Adrenal gland (tissue), 12 donors: ENCODE data around the gene ANP32E. TPM values are rescaled to one million over a fixed set of nuclear protein-coding genes. Genes with fewer than 3 reads are reported as not detected.

Experiments
- DNase-seq, 7 donors: peaks; one replicate each; pipeline ENCODE4 v3.0.0-alpha.2; 2019 to 2020
- H3K27ac ChIP-seq, 5 donors: fragments of 200-600 bp; sonication (generic) in 4 of 5; 1 replicate in 3 of 5; 2 replicates in 2 of 5; pipeline versions ENCODE4 v1.5.1 to v1.8.0; 2016 to 2020; ENCODE audit warnings: mild to moderate bottlenecking in 1 of 5
- H3K27me3 ChIP-seq: fragments of 200-600 bp; 2 replicates; pipeline ENCODE4 v1.8.0; 2021
- H3K36me3 ChIP-seq, 2 donors: fragments of 200-600 bp; replicated peaks in 1 of 2; 1 replicate in 1 of 2; 2 replicates in 1 of 2; pipeline versions ENCODE4 v1.5.1 to v1.8.0; 2018 to 2022
- H3K4me1 ChIP-seq, 2 donors: fragments of 200-600 bp; replicated peaks in 1 of 2; 1 replicate in 1 of 2; 2 replicates in 1 of 2; pipeline versions ENCODE4 v1.5.1 to v1.8.0; 2018 to 2021
- H3K4me3 ChIP-seq, 4 donors: fragments of 200-600 bp; sonication (generic) in 3 of 4; one replicate each; pipeline ENCODE4 v1.5.1; 2016 to 2018
- H3K9me3 ChIP-seq, 3 donors: fragments of 200-600 bp; sonication (generic) in 1 of 3; replicated peaks in 1 of 3; 1 replicate in 2 of 3; 2 replicates in 1 of 3; pipeline versions ENCODE4 v1.5.1 to v1.8.0; 2016 to 2021
- CTCF ChIP-seq, 6 experiments: fragments of 450-650 bp in 4 of 6; fragments of 200-600 bp in 2 of 6; sonication (generic) in 1 of 6; IDR thresholded peaks; 1 replicate in 5 of 6; 2 replicates in 1 of 6; pipeline versions ENCODE4 v1.5.1 to v1.8.0; 2016 to 2021; ENCODE audit warnings: antibody characterized with exemption in 6 of 6, mild to moderate bottlenecking in 2 of 6, moderate library complexity in 1 of 6
- POLR2A ChIP-seq, 2 donors: fragments of 450-650 bp; IDR thresholded peaks; one replicate each; pipeline ENCODE4 v1.6.1; 2017; ENCODE audit warnings: antibody characterized with exemption in 2 of 2, mild to moderate bottlenecking in 2 of 2, moderate library complexity in 1 of 2
- WGBS, 4 donors: extraction: QIAGEN DNeasy Blood & Tissue Kit in 2 of 4; methylation state at CpG; one replicate each; pipeline versions ENCODE4 v1.1.5 to v1.1.7; 2013 to 2017; 5-methylcytosine and 5-hydroxymethylcytosine counted together
- intact Hi-C, 2 donors: fragments of 100-400 bp; cut with DNase I; formaldehyde crosslinking; loops; one replicate each; pipeline versions ENCODE4 v1.14.1 to v1.15.0; 2022 to 2023
- polyA plus RNA-seq, 3 donors: library from polyadenylated mRNA; stranded (reverse); fragments of 200-250 nt in 2 of 3; fragments of 350-450 nt in 1 of 3; fragmentation: Illumina TruSeq in 1 of 3; extraction: RNeasy Lipid Tissue Mini Kit (QIAGEN cat#74804) in 1 of 3; gene quantifications; one replicate each; pipeline ENCODE4 v1.2.3, GENCODE V29; 2013 to 2014
- total RNA-seq, 9 donors: library from RNA; depleted of rRNA in 4 of 9; stranded (reverse); fragments of >200 nt in 4 of 9; fragments of 120-200 nt in 1 of 9; fragmentation: NEBNext Ultra II Directional in 1 of 9; extraction: Animal tissue kit (Norgen Biotek cat#: 25700) in 1 of 9; gene quantifications; one replicate each; pipeline versions ENCODE4 v1.1.0 to v1.2.4, GENCODE V29; 2013 to 2023
- donor health status: healthy with polysubstance abuse.
- donor health status: Bipolar disorder and iron deficiency.
- donor health status: DM: yes; HTN: yes; CAD: no.
- donor health status: DM: no; HTN: no; CAD: no.
- donor health status: DM: no; HTN: no; CAD: no.
- donor health status: DM: yes; HTN: yes; CAD: no.

ANP32E gene
- total and polyA plus RNA-seq, 12 donors, result 13.2 to 81.9 (median 35.3) TPM

GRCh38 chr1:150196417-150196816 lies 39.5 kb downstream of the ANP32E start:
- H3K9me3 ChIP-seq, result no peaks in the 10 kb centered on the region
- no peak overlapping the region for H3K27ac ChIP-seq
- intact Hi-C loops, result no loop called here
- H3K4me3 ChIP-seq, result no peak overlapping the region
- no peaks in the 10 kb centered on the region for H3K36me3 ChIP-seq
- DNase-seq, result no peak
- WGBS, 4 donors, result 83 to 87% (median 86%) methylated on average over 1 of the region's 1 CpG
- no peaks in the 10 kb centered on the region for H3K27me3 ChIP-seq
- H3K4me1 ChIP-seq, result no peaks in the 10 kb centered on the region
- TF ChIP-seq POLR2A (IDR thresholded peaks at IDR 0.05) (no peak), CTCF (IDR thresholded peaks at IDR 0.05) (no peak)

- no peaks in the 10 kb centered on the region for H3K4me1 ChIP-seq
- no peak for TF ChIP-seq CTCF (IDR thresholded peaks at IDR 0.05)
- TF ChIP-seq POLR2A (IDR thresholded peaks at IDR 0.05), result no peak
- no peak for DNase-seq
- no peaks in the 10 kb centered on the region for H3K27me3 ChIP-seq
- H3K4me3 ChIP-seq, result no peak overlapping the region
- intact Hi-C loops, result no loop called here
- WGBS, 4 donors, result 85 to 89% (median 87%) methylated on average over 4 of the region's 4 CpGs
- no peaks in the 10 kb centered on the region for H3K9me3 ChIP-seq
- H3K27ac ChIP-seq, result no peak overlapping the region
- H3K36me3 ChIP-seq, result no peaks in the 10 kb centered on the region
These were observed 41.4 kb downstream of the ANP32E start for GRCh38 chr1:150194381-150195031.

GRCh38 chr1:150192012-150192411 lies 43.9 kb downstream of the ANP32E start:
- WGBS, 4 donors, result 50 to 57% (median 52%) methylated on average over 2 of the region's 2 CpGs
- DNase-seq, result no peak
- intact Hi-C loops, result no loop called here
- Histone ChIP-seq H3K27me3 (no peaks in the 10 kb centered on the region), H3K27ac (no peak overlapping the region), H3K9me3 (no peaks in the 10 kb centered on the region), H3K4me1 (peaks cover 0 to 5% of the 10 kb centered on the region in 2 donors), H3K4me3 (no peak overlapping the region), H3K36me3 (no peaks in the 10 kb centered on the region)
- TF ChIP-seq POLR2A (IDR thresholded peaks at IDR 0.05) (no peak), CTCF (IDR thresholded peaks at IDR 0.05) (no peak)

GRCh38 chr1:150187560-150187931 lies 48.4 kb downstream of the ANP32E start:
- DNase-seq, result no peak
- H3K27me3 ChIP-seq, result no peaks in the 10 kb centered on the region
- WGBS, 4 donors, result 15 to 22% (median 19%) methylated on average over 3 of the region's 3 CpGs
- H3K27ac ChIP-seq, result peak overlapping the region in 1 of 5 donors; percentile 69
- no peaks in the 10 kb centered on the region for H3K36me3 ChIP-seq
- H3K9me3 ChIP-seq, result no peaks in the 10 kb centered on the region
- peaks cover 0 to 11% of the 10 kb centered on the region in 2 donors for H3K4me1 ChIP-seq
- intact Hi-C loops, result loop anchor here in 1 of 2 donors (10.0 kb wide), 1 partner anchor 223 kb away; no protein-coding TSS in a partner anchor
- TF ChIP-seq POLR2A (IDR thresholded peaks at IDR 0.05) (no peak), CTCF (IDR thresholded peaks at IDR 0.05) (peak in 1 of 6 experiments; percentile 29)
- no peak overlapping the region for H3K4me3 ChIP-seq
